Measurements from ENCODE around the gene IVD.

GRCh38 chr15:40439461-40439959 is 33.9 kb downstream of the IVD start:
- TF ChIP-seq CTCF (conservative IDR thresholded peaks at IDR 0.05; ENCODE audit: low read depth, low read length) = no peak
- TF ChIP-seq EZH2 (IDR thresholded peaks at IDR 0.05; ENCODE audit: borderline replicate concordance, low read depth, low read length, poor library complexity, severe bottlenecking) = no peak
